Nephron progenitor cell (in vitro differentiated cells): ENCODE results near the gene ODAD4.
"Not testable (repeated sequence)": the region's sequence is repeated elsewhere in the genome, so short reads cannot be mapped to it uniquely, and the experiment has no call there.

Experiments used
- DNase-seq: peaks from one replicate; pipeline ENCODE4 v3.0.0; 2021
- H3K27ac Mint-ChIP-seq: 2 replicates; pipeline ENCODE4 v1.8.0; 2021; ENCODE audit warnings: mild to moderate bottlenecking, moderate library complexity, mixed read lengths
- H3K27me3 Mint-ChIP-seq: 2 replicates; pipeline ENCODE4 v1.8.0; 2021; ENCODE audit warnings: mild to moderate bottlenecking, low read depth, mixed read lengths; ENCODE audit not compliant: poor library complexity
- H3K36me3 Mint-ChIP-seq: 2 replicates; pipeline ENCODE4 v1.8.0; 2021; ENCODE audit warnings: low read depth, mixed read lengths
- H3K4me1 Mint-ChIP-seq: 2 replicates; pipeline ENCODE4 v1.8.0; 2021; ENCODE audit warnings: mixed read lengths
- H3K4me3 Mint-ChIP-seq: 2 replicates; pipeline ENCODE4 v1.8.0; 2021; ENCODE audit warnings: mild to moderate bottlenecking, moderate library complexity, mixed read lengths
- H3K9me3 Mint-ChIP-seq: 2 replicates; pipeline ENCODE4 v1.8.0; 2021; ENCODE audit warnings: mild to moderate bottlenecking, moderate library complexity, mixed read lengths
- CTCF ChIP-seq: fragments of 200-600 bp; sonication (generic); IDR thresholded peaks from 2 replicates; pipeline ENCODE4 v1.5.0; 2021; ENCODE audit warnings: antibody characterized with exemption

Gene ODAD4

GRCh38 chr17:42001729-42002128 is 71.3 kb downstream of the ODAD4 start:
- H3K9me3 Mint-ChIP-seq: no peaks in the 10 kb centered on the region
- DNase-seq: no peak
- H3K27ac Mint-ChIP-seq: no peak overlapping the region
- peaks cover 2% of the 10 kb centered on the region for H3K27me3 Mint-ChIP-seq
- peaks cover 44% of the 10 kb centered on the region for H3K36me3 Mint-ChIP-seq
- TF ChIP-seq CTCF: no peak
- no peaks in the 10 kb centered on the region for H3K4me1 Mint-ChIP-seq
- no peak overlapping the region for H3K4me3 Mint-ChIP-seq

- no peaks in the 10 kb centered on the region for H3K4me1 Mint-ChIP-seq
- no peak for DNase-seq
- H3K27ac Mint-ChIP-seq: no peak overlapping the region
- H3K4me3 Mint-ChIP-seq: no peak overlapping the region
- no peaks in the 10 kb centered on the region for H3K9me3 Mint-ChIP-seq
- TF ChIP-seq CTCF: no peak
- peaks cover 44% of the 10 kb centered on the region for H3K36me3 Mint-ChIP-seq
- peaks cover 2% of the 10 kb centered on the region for H3K27me3 Mint-ChIP-seq
Measured at GRCh38 chr17:42002175-42002791, 71.9 kb downstream of the ODAD4 start.

- Mint-ChIP-seq H3K4me3 (no peak overlapping the region), H3K9me3 (no peaks in the 10 kb centered on the region), H3K27ac (no peak overlapping the region), H3K36me3 (peaks cover 46% of the 10 kb centered on the region), H3K27me3 (peaks cover 2% of the 10 kb centered on the region), H3K4me1 (no peaks in the 10 kb centered on the region)
- no peak for DNase-seq
- no peak for TF ChIP-seq CTCF
Measured at GRCh38 chr17:42002792-42003301, 72.4 kb downstream of the ODAD4 start.

GRCh38 chr17:42005166-42005565 is 74.7 kb downstream of the ODAD4 start:
- H3K27me3 Mint-ChIP-seq: peaks cover 2% of the 10 kb centered on the region
- peaks cover 48% of the 10 kb centered on the region for H3K36me3 Mint-ChIP-seq
- no peak for TF ChIP-seq CTCF
- peak overlapping the region; percentile 39 for H3K27ac Mint-ChIP-seq
- no peaks in the 10 kb centered on the region for H3K4me1 Mint-ChIP-seq
- DNase-seq: no peak
- no peaks in the 10 kb centered on the region for H3K9me3 Mint-ChIP-seq
- H3K4me3 Mint-ChIP-seq: no peak overlapping the region

GRCh38 chr17:42009170-42009569 is 78.8 kb downstream of the ODAD4 start:
- no peak overlapping the region for H3K4me3 Mint-ChIP-seq
- no peak overlapping the region for H3K27ac Mint-ChIP-seq
- peaks cover 8% of the 10 kb centered on the region for H3K4me1 Mint-ChIP-seq
- H3K9me3 Mint-ChIP-seq: no peaks in the 10 kb centered on the region
- TF ChIP-seq CTCF: no peak
- H3K27me3 Mint-ChIP-seq: peaks cover 3% of the 10 kb centered on the region
- H3K36me3 Mint-ChIP-seq: peaks cover 41% of the 10 kb centered on the region
- no peak for DNase-seq

- H3K27me3 Mint-ChIP-seq, H3K9me3 Mint-ChIP-seq, H3K4me3 Mint-ChIP-seq, DNase-seq: not testable (repeated sequence)
- peaks cover 45% of the 10 kb centered on the region for H3K36me3 Mint-ChIP-seq
- peak overlapping the region; percentile 80 for H3K27ac Mint-ChIP-seq
- peaks cover 12% of the 10 kb centered on the region for H3K4me1 Mint-ChIP-seq
Measured at GRCh38 chr17:42010266-42010680, 79.9 kb downstream of the ODAD4 start.
